ENCODE measurements around the gene CCDC195. TPM values are rescaled to one million over a fixed set of nuclear protein-coding genes. Genes with fewer than 3 reads are reported as not detected.

Gene CCDC195
- total RNA-seq, 1 experiment from 2014 or later = not detected

GRCh38 chr2:224685121-224685520 lies 31.0 kb downstream of the CCDC195 start:
- Histone ChIP-seq H3T11ph (ENCODE audit: low read length) (no peak overlapping the region), H2BK120ac (ENCODE audit: low read depth, low read length, poor library complexity, severe bottlenecking) (no peak overlapping the region), H3K18ac (ENCODE audit: insufficient read length, low read depth, low read length) (no peak overlapping the region), H3K79me2 (ENCODE audit: insufficient read depth, low read length) (no peaks in the 10 kb centered on the region), H2BK15ac (ENCODE audit: low read depth, low read length) (no peak overlapping the region), H2AK5ac (ENCODE audit: insufficient read length, low read length) (no peak overlapping the region), H3K4ac (ENCODE audit: low read depth, low read length) (no peak overlapping the region), H3K23me2 (ENCODE audit: insufficient read length, low read depth, low read length, poor library complexity, severe bottlenecking) (no peaks in the 10 kb centered on the region), H3K4me1 (ENCODE audit: insufficient read depth, low read length) (no peaks in the 10 kb centered on the region), H3K4me2 (ENCODE audit: insufficient read depth, insufficient read length, low read length) (no peak overlapping the region), H2BK5ac (ENCODE audit: insufficient read length, low read length) (no peak overlapping the region), H3K79me1 (ENCODE audit: insufficient read depth, low read depth, low read length, poor library complexity, severe bottlenecking) (no peaks in the 10 kb centered on the region), H4K8ac (replicated peaks; ENCODE audit: insufficient read length, low read depth, low read length) (no peak overlapping the region), H3K14ac (ENCODE audit: insufficient read depth, low read length) (no peak overlapping the region), H4K20me1 (ENCODE audit: control insufficient read depth, insufficient read depth, insufficient read length) (no peaks in the 10 kb centered on the region), H2AFZ (ENCODE audit: low read length) (no peak overlapping the region), H3K56ac (ENCODE audit: insufficient read length, low read depth, low read length) (no peak overlapping the region), H3K27ac (ENCODE audit: insufficient read length, low read depth, low read length) (no peak overlapping the region), H3K9me3 (ENCODE audit: control insufficient read depth, low read depth, low read length) (no peaks in the 10 kb centered on the region), H4K91ac (ENCODE audit: insufficient read length, low read depth, low read length) (no peak overlapping the region), H3K27me3 (ENCODE audit: insufficient read depth, low read length) (no peaks in the 10 kb centered on the region), H2BK20ac (ENCODE audit: low read depth, low read length, poor library complexity, severe bottlenecking) (no peak overlapping the region), H3K9ac (ENCODE audit: extremely low read depth, insufficient read length, low read length) (no peak overlapping the region), H3K23ac (ENCODE audit: insufficient read length, low read depth, low read length) (no peak overlapping the region), H2BK12ac (ENCODE audit: insufficient read length, low read depth, low read length) (no peak overlapping the region), H4K5ac (ENCODE audit: insufficient read length, low read depth, low read length) (no peak overlapping the region)
- TF ChIP-seq CTCF (conservative IDR thresholded peaks at IDR 0.05) = no peak
- Mint-ChIP-seq H3K9me3 (no peaks in the 10 kb centered on the region), H3K4me1 (no peaks in the 10 kb centered on the region), H3K27ac (no peak overlapping the region), H3K4me3 (no peak overlapping the region), H3K36me3 (ENCODE audit: insufficient read depth in 1 of 3, low read depth in 3 of 3) (no peaks in the 10 kb centered on the region), H3K27me3 (ENCODE audit: low read depth) (no peaks in the 10 kb centered on the region)
- no peak for DNase-seq

Data from H9 (cell line).